Naive B cell (primary cell): ENCODE measurements around the gene RAD18. TPM values are rescaled to one million over a fixed set of nuclear protein-coding genes. Genes with fewer than 3 reads are reported as not detected.

ENCODE experiments used
- ATAC-seq, 2 donors: fragments of 150-1000 bp; cut with Tn5 transposase; 2 replicates each; pipeline ENCODE4 v1.10.0; 2021; ENCODE audit warnings: low read depth in 2 of 2, mild to moderate bottlenecking in 2 of 2, moderate library complexity in 2 of 2
- DNase-seq: peaks from one replicate; pipeline ENCODE4 v3.0.0; 2022
- H3K27ac Mint-ChIP-seq, 6 donors: one replicate each; pipeline ENCODE4 v1.8.0; 2020 to 2022; ENCODE audit warnings: mild to moderate bottlenecking in 6 of 6, mixed read lengths in 6 of 6, moderate library complexity in 5 of 6, inconsistent platforms in 2 of 6
- H3K27me3 Mint-ChIP-seq, 3 donors: one replicate each; pipeline ENCODE4 v1.8.0; 2021 to 2022; ENCODE audit warnings: mixed read lengths in 3 of 3, mild to moderate bottlenecking in 1 of 3
- H3K36me3 Mint-ChIP-seq, 2 donors: one replicate each; pipeline ENCODE4 v1.8.0; 2020 to 2022; ENCODE audit warnings: mixed read lengths in 2 of 2, inconsistent platforms in 1 of 2, mild to moderate bottlenecking in 1 of 2
- H3K4me1 Mint-ChIP-seq, 3 donors: one replicate each; pipeline ENCODE4 v1.8.0; 2020 to 2022; ENCODE audit warnings: mixed read lengths in 3 of 3, inconsistent platforms in 1 of 3, mild to moderate bottlenecking in 1 of 3, moderate library complexity in 1 of 3
- H3K4me3 Mint-ChIP-seq, 8 donors: one replicate each; pipeline ENCODE4 v1.8.0; 2020 to 2022; ENCODE audit warnings: mild to moderate bottlenecking in 8 of 8, mixed read lengths in 8 of 8, moderate library complexity in 8 of 8, inconsistent platforms in 2 of 8
- H3K9me3 Mint-ChIP-seq, 7 donors: one replicate each; pipeline ENCODE4 v1.8.0; 2020 to 2022; ENCODE audit warnings: mixed read lengths in 7 of 7, mild to moderate bottlenecking in 5 of 7, inconsistent platforms in 2 of 7, moderate library complexity in 1 of 7
- polyA plus RNA-seq, 6 donors: library from polyadenylated mRNA; unstranded; fragments of 300-500 nt; fragmentation: Illumina TruSeq; gene quantifications; one replicate each; pipeline ENCODE4 v1.2.3, GENCODE V29; 2021; ENCODE audit warnings: low read depth in 6 of 6

The RAD18 gene, protein sequence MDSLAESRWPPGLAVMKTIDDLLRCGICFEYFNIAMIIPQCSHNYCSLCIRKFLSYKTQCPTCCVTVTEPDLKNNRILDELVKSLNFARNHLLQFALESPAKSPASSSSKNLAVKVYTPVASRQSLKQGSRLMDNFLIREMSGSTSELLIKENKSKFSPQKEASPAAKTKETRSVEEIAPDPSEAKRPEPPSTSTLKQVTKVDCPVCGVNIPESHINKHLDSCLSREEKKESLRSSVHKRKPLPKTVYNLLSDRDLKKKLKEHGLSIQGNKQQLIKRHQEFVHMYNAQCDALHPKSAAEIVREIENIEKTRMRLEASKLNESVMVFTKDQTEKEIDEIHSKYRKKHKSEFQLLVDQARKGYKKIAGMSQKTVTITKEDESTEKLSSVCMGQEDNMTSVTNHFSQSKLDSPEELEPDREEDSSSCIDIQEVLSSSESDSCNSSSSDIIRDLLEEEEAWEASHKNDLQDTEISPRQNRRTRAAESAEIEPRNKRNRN
- polyA plus RNA-seq: 10 to 100 TPM; 13.5 to 20.9 (median 19.0) TPM

DNA sequence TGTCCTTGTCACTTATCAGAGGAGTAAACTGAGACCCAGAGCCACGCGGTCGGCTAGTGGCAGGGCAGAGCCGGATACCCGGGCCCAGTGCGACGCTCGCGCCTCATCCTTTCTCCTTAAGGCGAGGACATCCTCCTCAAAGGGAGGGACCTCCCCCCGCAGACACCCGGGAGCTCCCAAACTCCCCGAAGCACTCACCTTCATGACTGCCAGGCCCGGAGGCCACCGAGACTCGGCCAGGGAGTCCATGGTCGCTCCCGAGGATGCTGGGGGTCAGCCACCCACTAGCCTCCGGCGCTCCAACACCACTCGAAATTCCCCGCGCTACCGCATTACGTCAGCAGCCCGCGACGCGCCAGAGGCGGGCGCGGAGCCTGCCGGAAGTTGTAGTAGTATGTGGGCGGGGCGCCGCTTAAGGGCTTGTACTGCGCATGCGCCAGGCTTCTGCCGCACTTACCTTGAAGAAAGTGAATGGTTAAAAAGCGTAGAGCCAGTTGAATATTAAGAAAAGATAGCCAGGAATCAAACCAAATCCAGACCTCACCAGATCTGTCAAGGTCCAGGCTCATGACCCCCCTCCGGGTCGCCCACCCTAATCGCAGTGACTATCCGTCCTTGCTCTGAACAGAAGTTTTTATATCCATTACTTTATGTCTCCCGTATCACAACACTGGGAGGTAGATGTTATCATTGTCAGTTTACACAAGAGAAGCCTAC is at the start of gene RAD18:
Gene RAD18 (minus strand): TSS at position 336 of the 717 bp plus-strand sequence. CDS start 87 bp downstream, at position 249.
- H3K4me1 Mint-ChIP-seq: peaks cover 29 to 36% (median 35%) of the 10 kb centered on the region in 3 donors
- peak within 1 kb of the TSS; percentile 97 to 100 (median 98) for H3K27ac Mint-ChIP-seq
- H3K36me3 Mint-ChIP-seq: no peaks in the 10 kb centered on the region
- peak within 1 kb of the TSS; percentile 95 to 98 (median 98) for H3K4me3 Mint-ChIP-seq
- ATAC-seq (peak; percentile 94 to 95), DNase-seq (peak; percentile 91)
- peaks cover 0 to 3% (median 0%) of the 10 kb centered on the region in 7 donors for H3K9me3 Mint-ChIP-seq
- H3K27me3 Mint-ChIP-seq: peaks cover 3 to 18% (median 12%) of the 10 kb centered on the region in 3 donors

DNA sequence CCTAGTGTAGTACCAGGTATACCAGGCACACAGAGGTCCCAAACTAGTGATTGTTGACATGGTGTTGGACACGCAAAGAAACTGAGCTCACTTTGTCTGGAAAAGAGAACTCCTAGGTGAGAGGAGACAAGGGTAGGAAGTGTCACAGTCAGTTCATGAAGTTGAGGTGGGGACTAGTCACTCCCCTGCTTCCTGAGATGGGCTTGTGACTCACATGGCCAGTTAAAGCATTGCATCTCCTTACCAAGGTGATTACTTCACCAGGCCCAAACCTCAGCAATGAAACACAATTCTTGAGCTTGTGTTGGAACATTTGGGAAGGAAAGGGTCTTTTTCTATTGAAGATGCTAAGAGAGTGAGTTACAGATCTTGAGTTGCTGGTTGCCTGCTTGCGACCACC is 49.2 kb upstream of the RAD18 start:
- H3K9me3 Mint-ChIP-seq: peaks cover 0 to 1% (median 0%) of the 10 kb centered on the region in 7 donors
- peaks cover 0 to 3% of the 10 kb centered on the region in 2 donors for H3K36me3 Mint-ChIP-seq
- no peak for DNase-seq
- peaks cover 0 to 18% (median 5%) of the 10 kb centered on the region in 3 donors for H3K27me3 Mint-ChIP-seq
- H3K4me1 Mint-ChIP-seq: no peaks in the 10 kb centered on the region
- H3K4me3 Mint-ChIP-seq: no peak overlapping the region
- no peak for ATAC-seq
- H3K27ac Mint-ChIP-seq: no peak overlapping the region

DNA sequence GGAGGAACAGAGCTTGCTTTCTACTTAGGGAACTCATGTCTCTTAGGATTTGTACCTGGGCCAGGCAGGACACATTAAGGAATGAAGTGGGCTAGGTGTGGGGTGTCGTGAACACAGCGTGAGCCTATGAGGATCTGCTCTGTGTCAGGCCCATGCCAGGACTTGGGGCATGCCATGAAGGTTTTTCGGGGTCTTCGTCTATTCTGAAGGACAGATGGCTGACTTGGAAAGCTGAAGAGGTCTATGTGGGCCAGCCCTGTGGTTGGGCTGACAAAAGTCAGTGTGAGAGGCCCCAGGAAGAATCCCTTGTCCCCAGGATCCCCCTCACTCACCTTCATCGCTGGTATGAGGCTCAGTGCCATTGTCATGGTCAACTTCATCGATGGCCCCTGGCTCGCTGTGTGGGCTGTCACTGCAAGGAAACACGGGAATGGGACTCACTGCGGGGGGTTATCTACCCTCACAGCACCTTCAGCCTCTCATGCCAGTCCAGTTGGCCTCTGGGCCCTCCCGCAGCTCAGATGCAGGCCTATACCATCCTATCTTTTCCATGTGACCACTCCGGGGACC is 46.8 kb upstream of the RAD18 start:
- Mint-ChIP-seq H3K27me3 (peaks cover 0 to 11% (median 5%) of the 10 kb centered on the region in 3 donors), H3K9me3 (peaks cover 0 to 1% (median 0%) of the 10 kb centered on the region in 7 donors), H3K4me1 (no peaks in the 10 kb centered on the region), H3K36me3 (peaks cover 0 to 3% of the 10 kb centered on the region in 2 donors), H3K27ac (peak overlapping the region in 1 of 6 donors; percentile 26), H3K4me3 (no peak overlapping the region)
- ATAC-seq: no peak
- no peak for DNase-seq

DNA sequence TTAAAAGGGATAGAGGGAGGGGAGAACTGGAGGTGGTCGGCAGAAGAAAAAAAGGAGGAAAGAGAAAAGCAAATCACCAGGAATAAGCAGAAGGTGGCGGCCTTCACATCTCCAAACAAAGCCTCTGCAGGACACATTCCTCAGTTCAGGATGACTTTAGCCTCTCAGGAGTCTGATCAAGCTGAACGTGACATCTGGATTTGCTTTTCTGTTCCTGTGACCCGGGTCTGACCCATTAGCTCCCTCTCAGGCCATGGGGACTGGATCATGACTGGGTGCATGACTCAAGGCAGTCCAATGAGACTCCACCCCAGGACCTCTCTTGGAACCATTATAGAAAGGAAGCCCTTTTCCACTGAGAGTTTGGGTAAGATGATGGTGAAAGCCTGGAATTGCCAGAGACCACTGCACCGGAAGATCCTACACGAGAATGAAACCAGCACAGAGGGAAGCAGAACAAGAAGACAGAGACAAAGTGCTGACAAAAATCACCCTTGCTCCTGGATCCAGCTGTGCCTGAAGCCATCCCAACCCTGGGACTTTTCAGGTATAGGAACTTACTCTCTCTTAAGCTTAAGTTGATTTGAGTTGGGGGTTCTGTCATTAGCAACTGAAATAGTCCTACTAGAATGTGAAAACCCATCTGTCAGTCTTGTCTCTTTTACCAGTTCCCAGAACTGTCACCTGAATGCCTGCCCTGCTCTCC is 45.4 kb upstream of the RAD18 start:
- Mint-ChIP-seq H3K27me3 (peaks cover 0 to 8% (median 5%) of the 10 kb centered on the region in 3 donors), H3K36me3 (peaks cover 0 to 3% of the 10 kb centered on the region in 2 donors), H3K27ac (no peak overlapping the region), H3K4me1 (no peaks in the 10 kb centered on the region), H3K9me3 (peaks cover 0 to 6% (median 0%) of the 10 kb centered on the region in 7 donors), H3K4me3 (no peak overlapping the region)
- no peak for ATAC-seq
- no peak for DNase-seq

DNA sequence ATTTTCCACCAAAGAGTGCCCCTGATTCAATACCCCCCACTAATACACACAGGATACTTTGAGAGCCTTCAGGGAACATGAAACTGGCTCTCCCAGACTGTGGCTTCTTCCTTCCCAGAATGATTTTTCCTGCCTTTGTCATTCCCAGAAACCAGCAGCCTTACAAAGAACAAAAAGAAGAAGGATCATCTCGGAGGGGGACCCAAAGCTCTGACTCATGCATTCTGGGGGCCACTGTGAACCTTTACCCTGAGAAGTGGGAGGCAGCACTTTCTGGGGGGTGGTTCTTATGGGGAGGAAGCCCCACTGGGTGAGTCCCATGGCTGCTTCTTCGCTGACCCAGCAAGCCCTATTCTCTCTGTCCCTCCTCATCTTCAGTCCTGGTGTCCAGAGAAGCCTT is 44.7 kb upstream of the RAD18 start:
- Mint-ChIP-seq H3K27ac (no peak overlapping the region), H3K4me3 (no peak overlapping the region), H3K4me1 (no peaks in the 10 kb centered on the region), H3K27me3 (peaks cover 0 to 8% (median 5%) of the 10 kb centered on the region in 3 donors), H3K36me3 (peaks cover 0 to 3% of the 10 kb centered on the region in 2 donors), H3K9me3 (peaks cover 0 to 6% (median 0%) of the 10 kb centered on the region in 7 donors)
- no peak for DNase-seq
- ATAC-seq: no peak

DNA sequence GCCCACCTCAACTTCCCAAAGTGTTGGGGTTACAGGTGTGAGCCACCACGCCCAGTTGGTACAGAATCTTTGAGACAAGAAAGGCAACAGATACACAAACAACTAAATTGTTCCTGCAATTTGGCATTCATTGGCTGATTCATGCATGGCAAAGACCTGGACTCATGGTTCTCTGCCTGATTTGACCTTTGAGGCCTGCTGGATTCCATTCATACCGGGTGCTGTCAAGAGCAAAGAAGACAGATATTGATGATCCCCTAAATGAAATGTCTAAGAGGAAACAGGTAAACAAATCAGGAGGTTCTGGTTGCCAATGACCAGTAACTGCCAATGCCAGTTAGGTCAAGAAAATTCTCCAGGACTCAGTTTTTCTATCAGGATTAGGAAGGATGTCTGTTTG is 43.9 kb upstream of the RAD18 start:
- ATAC-seq: no peak
- H3K27me3 Mint-ChIP-seq: peaks cover 0 to 8% (median 5%) of the 10 kb centered on the region in 3 donors
- peaks cover 0 to 6% (median 0%) of the 10 kb centered on the region in 7 donors for H3K9me3 Mint-ChIP-seq
- no peak for DNase-seq
- H3K36me3 Mint-ChIP-seq: peaks cover 0 to 3% of the 10 kb centered on the region in 2 donors
- H3K27ac Mint-ChIP-seq: no peak overlapping the region
- no peaks in the 10 kb centered on the region for H3K4me1 Mint-ChIP-seq
- H3K4me3 Mint-ChIP-seq: no peak overlapping the region

DNA sequence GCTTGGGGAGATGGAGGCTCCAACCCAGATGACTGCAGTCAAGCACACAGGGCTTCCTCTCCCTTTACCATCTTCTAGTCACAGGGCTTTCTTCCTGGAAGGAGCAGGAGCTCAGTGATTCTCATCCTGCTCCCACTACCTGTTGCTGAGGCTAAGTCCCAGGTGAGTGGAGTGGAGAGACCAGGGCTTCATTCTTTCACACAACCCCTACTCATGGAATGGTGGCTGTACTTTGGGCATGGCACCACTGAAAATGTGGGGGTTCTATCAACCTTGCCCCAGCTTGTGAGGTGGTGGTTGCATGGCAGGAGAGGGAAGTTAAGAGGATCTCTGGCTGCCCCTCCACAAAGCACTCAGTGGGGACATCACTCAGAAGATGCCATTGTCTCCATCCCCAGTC is 36.8 kb upstream of the RAD18 start:
- DNase-seq (no peak), ATAC-seq (no peak)
- H3K9me3 Mint-ChIP-seq: peaks cover 0 to 14% (median 2%) of the 10 kb centered on the region in 7 donors
- H3K27ac Mint-ChIP-seq: no peak overlapping the region
- no peaks in the 10 kb centered on the region for H3K4me1 Mint-ChIP-seq
- peak overlapping the region in 1 of 8 donors; percentile 17 for H3K4me3 Mint-ChIP-seq
- H3K36me3 Mint-ChIP-seq: peaks cover 0 to 8% of the 10 kb centered on the region in 2 donors
- H3K27me3 Mint-ChIP-seq: peaks cover 5 to 26% (median 11%) of the 10 kb centered on the region in 3 donors

DNA sequence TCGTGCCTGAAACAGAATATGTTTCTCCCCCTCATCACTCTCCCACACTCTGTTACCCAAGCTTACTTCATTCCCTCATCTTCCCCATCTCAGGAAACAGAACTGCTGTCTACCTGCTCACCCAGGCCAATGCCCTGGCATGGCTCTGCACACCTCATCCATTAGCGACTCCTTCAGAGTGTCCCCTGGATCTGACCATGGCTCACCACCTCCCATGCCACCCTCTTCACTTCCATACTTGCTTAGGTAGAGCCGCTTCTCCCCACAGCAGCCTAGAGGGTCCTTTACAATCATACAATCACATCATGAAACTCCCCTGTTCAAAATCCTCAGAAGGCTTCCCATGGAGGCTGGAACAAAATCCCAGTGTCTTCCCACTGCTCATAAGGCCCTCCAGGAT is 33.9 kb upstream of the RAD18 start:
- peaks cover 5 to 26% (median 11%) of the 10 kb centered on the region in 3 donors for H3K27me3 Mint-ChIP-seq
- peaks cover 0 to 8% of the 10 kb centered on the region in 2 donors for H3K36me3 Mint-ChIP-seq
- DNase-seq (no peak), ATAC-seq (no peak)
- no peak overlapping the region for H3K27ac Mint-ChIP-seq
- H3K4me3 Mint-ChIP-seq: no peak overlapping the region
- peaks cover 0 to 8% (median 0%) of the 10 kb centered on the region in 7 donors for H3K9me3 Mint-ChIP-seq
- H3K4me1 Mint-ChIP-seq: no peaks in the 10 kb centered on the region

DNA sequence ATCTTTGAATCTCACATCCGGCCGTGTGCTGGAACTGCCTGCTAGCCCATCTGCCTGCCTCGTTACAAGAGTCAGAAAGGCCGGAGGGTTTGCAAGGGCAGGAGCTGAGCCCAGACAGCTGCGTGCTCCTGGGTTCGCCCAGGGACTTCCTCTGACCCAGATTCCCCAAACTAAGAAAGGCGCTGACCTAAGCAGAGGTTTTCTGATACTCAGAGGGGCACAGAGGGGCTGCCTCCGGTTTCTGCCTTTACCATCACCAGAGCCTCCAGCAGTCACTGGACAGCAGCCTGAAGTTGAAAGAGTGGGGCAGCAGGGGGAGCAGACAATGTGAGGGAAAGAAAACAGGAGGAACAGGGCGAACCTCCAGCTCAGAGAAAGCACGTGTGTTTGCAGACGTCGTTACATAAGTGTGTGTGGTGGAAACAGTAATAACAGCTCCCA is 33.4 kb upstream of the RAD18 start:
- no peak overlapping the region for H3K4me3 Mint-ChIP-seq
- peaks cover 5 to 26% (median 11%) of the 10 kb centered on the region in 3 donors for H3K27me3 Mint-ChIP-seq
- peaks cover 0 to 8% of the 10 kb centered on the region in 2 donors for H3K36me3 Mint-ChIP-seq
- no peaks in the 10 kb centered on the region for H3K4me1 Mint-ChIP-seq
- peaks cover 0 to 7% (median 0%) of the 10 kb centered on the region in 7 donors for H3K9me3 Mint-ChIP-seq
- no peak for DNase-seq
- H3K27ac Mint-ChIP-seq: no peak overlapping the region
- no peak for ATAC-seq

DNA sequence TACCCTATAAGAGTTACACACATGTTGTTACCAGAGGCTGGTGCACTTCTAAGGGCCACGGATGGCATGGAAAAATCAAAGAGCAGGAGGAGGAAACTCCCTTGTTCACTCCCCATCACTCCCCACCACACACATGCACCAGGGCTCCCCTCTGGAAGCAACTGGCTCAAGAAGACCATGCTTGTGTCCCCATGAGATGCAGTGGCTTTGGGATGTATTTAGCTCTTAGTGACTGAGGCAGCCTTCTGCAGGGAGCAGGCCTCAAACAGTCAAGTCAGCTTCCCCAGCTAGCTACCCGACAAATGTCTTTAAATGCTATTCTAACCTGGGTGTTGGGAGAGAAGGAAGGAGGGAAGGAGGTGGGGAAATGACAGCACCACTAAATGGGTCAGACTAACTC is 32.9 kb upstream of the RAD18 start:
- Mint-ChIP-seq H3K9me3 (peaks cover 0 to 4% (median 0%) of the 10 kb centered on the region in 7 donors), H3K4me3 (no peak overlapping the region), H3K4me1 (no peaks in the 10 kb centered on the region), H3K27me3 (peaks cover 5 to 26% (median 11%) of the 10 kb centered on the region in 3 donors), H3K36me3 (peaks cover 0 to 5% of the 10 kb centered on the region in 2 donors), H3K27ac (peak overlapping the region in 1 of 6 donors; percentile 68)
- DNase-seq: no peak
- no peak for ATAC-seq

DNA sequence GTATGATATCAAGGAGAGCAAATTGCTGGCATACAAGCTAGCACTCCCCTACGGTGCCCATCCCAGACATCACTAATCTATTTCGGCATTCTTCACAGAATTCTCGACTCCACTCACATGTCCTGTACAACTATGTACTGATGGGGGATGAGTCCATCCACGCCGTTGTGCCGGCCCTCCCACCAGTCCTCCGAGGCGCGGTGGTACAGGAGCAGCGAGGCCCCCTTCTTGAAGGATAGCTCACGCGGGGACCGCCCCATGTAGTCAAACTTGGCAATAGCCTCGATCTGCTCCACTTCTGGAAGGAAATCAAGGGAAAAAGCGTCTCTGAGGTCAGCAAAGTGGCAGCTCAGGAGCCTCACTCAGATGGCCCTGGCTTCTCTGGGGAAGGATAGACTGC is 31.0 kb upstream of the RAD18 start:
- H3K9me3 Mint-ChIP-seq: peaks cover 0 to 2% (median 0%) of the 10 kb centered on the region in 7 donors
- no peaks in the 10 kb centered on the region for H3K4me1 Mint-ChIP-seq
- no peak for DNase-seq
- ATAC-seq: no peak
- no peak overlapping the region for H3K4me3 Mint-ChIP-seq
- H3K27ac Mint-ChIP-seq: no peak overlapping the region
- H3K36me3 Mint-ChIP-seq: no peaks in the 10 kb centered on the region
- H3K27me3 Mint-ChIP-seq: peaks cover 0 to 25% (median 11%) of the 10 kb centered on the region in 3 donors

DNA sequence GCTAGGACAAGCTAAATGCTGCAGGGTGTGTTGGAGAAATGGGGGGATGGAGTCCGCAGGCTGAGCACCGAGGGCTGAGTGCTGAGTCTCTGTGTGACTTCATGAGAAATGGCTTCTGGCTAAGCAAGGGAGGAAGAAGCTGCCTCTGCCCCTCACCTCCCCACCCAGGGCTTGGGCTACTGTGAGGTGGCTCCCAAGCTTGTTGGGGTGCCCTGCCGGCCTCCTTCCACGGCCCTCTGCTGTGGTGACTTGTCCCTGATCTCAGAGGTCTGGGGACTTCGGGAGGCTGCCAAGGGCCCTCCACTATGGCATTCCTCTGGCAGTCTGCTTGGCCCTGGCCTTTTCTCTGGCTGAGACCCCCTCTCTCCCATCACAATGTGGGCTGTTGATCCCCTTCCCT is 30.1 kb upstream of the RAD18 start:
- no peak for DNase-seq
- Mint-ChIP-seq H3K4me1 (no peaks in the 10 kb centered on the region), H3K27me3 (peaks cover 0 to 16% (median 4%) of the 10 kb centered on the region in 3 donors), H3K4me3 (no peak overlapping the region), H3K36me3 (no peaks in the 10 kb centered on the region), H3K9me3 (peaks cover 0 to 2% (median 0%) of the 10 kb centered on the region in 7 donors), H3K27ac (no peak overlapping the region)
- ATAC-seq: no peak
